Gastroesophageal sphincter (tissue), 4 donors: ENCODE results near the gene SYNGR3. TPM values are rescaled to one million over a fixed set of nuclear protein-coding genes. Genes with fewer than 3 reads are reported as not detected.
A peak's percentile ranks its signal among the peaks of the same experiment; 100 is the strongest.
"Not testable (repeated sequence)": the region's sequence is repeated elsewhere in the genome, so short reads cannot be mapped to it uniquely, and the experiment has no call there.

Source experiments
- ATAC-seq: fragments of 150-250 bp; one replicate; pipeline ENCODE4 v1.9.1; 2016; ENCODE audit warnings: mild to moderate bottlenecking, moderate library complexity
- H3K27ac ChIP-seq, 4 donors: fragments of 200-600 bp; sonication (generic) in 3 of 4; 1 replicate in 3 of 4; 2 replicates in 1 of 4; pipeline ENCODE4 v1.5.1; 2016 to 2019
- H3K27me3 ChIP-seq: fragments of 200-600 bp; sonication (generic); one replicate; pipeline ENCODE4 v1.5.1; 2019
- H3K36me3 ChIP-seq, 2 donors: fragments of 200-600 bp; sonication (generic); one replicate each; pipeline ENCODE4 v1.5.1; 2019; ENCODE audit warnings: control low read depth in 1 of 2
- H3K4me1 ChIP-seq, 3 donors: fragments of 200-600 bp; sonication (generic); 1 replicate in 2 of 3; 2 replicates in 1 of 3; pipeline ENCODE4 v1.5.1; 2016 to 2019; ENCODE audit warnings: control low read depth in 2 of 3
- H3K4me3 ChIP-seq, 2 donors: fragments of 200-600 bp; sonication (generic); one replicate each; pipeline ENCODE4 v1.5.1; 2019; ENCODE audit warnings: mild to moderate bottlenecking in 1 of 2, moderate library complexity in 1 of 2
- H3K9me3 ChIP-seq, 3 donors: fragments of 200-600 bp; sonication (generic); one replicate each; pipeline ENCODE4 v1.5.1; 2017 to 2019; ENCODE audit warnings: control low read depth in 2 of 3
- CTCF ChIP-seq, 4 experiments: fragments of 200-600 bp in 2 of 4; fragments of 450-650 bp in 2 of 4; sonication (generic) in 1 of 4; IDR thresholded peaks; one replicate each; pipeline ENCODE4 v1.5.1; 2017 to 2019; ENCODE audit warnings: antibody characterized with exemption in 4 of 4, mild to moderate bottlenecking in 2 of 4, moderate library complexity in 2 of 4
- EP300 ChIP-seq: sonication (generic); formaldehyde crosslinking; IDR thresholded peaks from one replicate; pipeline ENCODE4 v1.6.1; 2017; ENCODE audit warnings: antibody characterized with exemption, mild to moderate bottlenecking
- POLR2A ChIP-seq, 2 donors: fragments of 450-650 bp; IDR thresholded peaks; one replicate each; pipeline ENCODE4 v1.6.1; 2017; ENCODE audit warnings: antibody characterized with exemption in 2 of 2, mild to moderate bottlenecking in 2 of 2, moderate library complexity in 1 of 2
- POLR2AphosphoS5 ChIP-seq: sonication (generic); formaldehyde crosslinking; IDR thresholded peaks from one replicate; pipeline ENCODE4 v1.6.1; 2017; ENCODE audit warnings: antibody characterized with exemption
- WGBS, 2 donors: methylation state at CpG; one replicate each; pipeline ENCODE4 v1.1.5; 2018; ENCODE audit warnings: low coverage in 1 of 2; 5-methylcytosine and 5-hydroxymethylcytosine counted together
- total RNA-seq, 4 donors: library from RNA; depleted of rRNA; stranded (reverse); fragments of >200 nt; gene quantifications; one replicate each; pipeline ENCODE4 v1.1.0, GENCODE V29; 2016

The SYNGR3 gene
- total RNA-seq, 4 donors from 2014 or later = 1.2 to 5.1 (median 3.1) TPM; not detected in 1

GRCh38 chr16:1953734-1954133 lies 36.0 kb upstream of the SYNGR3 start:
- H3K27ac ChIP-seq = no peak overlapping the region
- 93 to 94% methylated on average over 3 to 8 of the region's 22 CpGs for WGBS, 2 donors
- no peaks in the 10 kb centered on the region for H3K27me3 ChIP-seq
- H3K36me3 ChIP-seq = no peaks in the 10 kb centered on the region
- H3K4me1 ChIP-seq = peaks cover 0 to 2% (median 1%) of the 10 kb centered on the region in 3 donors
- TF ChIP-seq EP300 (no peak), POLR2A (IDR thresholded peaks at IDR 0.05) (no peak), POLR2AphosphoS5 (no peak), CTCF (IDR thresholded peaks at IDR 0.05) (no peak)
- no peaks in the 10 kb centered on the region for H3K9me3 ChIP-seq
- ATAC-seq = no peak
- no peak overlapping the region for H3K4me3 ChIP-seq

DNA sequence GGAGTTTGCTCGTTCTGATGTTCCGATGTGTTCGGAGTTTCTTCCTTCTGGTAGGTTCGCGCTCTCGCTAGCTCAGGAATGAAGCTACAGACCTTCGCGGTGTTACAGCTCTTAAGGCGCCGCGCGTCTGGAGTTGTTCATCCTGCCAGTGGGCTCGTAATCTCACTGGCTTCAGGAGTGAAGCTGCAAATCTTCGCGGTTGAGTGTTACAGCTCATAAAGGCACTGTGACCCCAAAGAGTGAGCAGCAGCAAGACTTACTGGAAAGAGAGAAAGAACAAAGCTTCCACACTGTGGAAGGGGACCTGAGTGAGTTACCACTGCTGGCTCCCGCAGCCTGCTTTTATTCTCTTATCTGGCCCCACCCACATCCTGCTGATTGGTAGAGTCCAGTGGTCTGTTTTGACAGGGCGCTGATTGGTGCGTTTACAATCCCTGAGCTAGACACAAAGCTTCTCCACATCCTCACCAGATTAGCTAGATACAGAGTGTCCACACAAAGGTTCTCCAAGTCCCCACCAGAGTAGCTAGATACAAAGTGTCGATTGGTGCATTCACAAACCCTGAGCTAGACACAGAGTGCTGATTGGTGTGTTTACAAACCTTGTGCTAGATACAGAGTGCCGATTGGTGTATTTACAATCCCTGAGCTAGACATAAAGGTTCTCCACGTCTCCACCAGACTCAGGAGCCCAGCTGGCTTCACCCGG lies 32.2 kb upstream of the SYNGR3 start:
- not testable (repeated sequence) for H3K27me3 ChIP-seq, H3K4me3 ChIP-seq, H3K27ac ChIP-seq, ATAC-seq, H3K9me3 ChIP-seq
- Histone ChIP-seq H3K4me1 (peaks cover 0 to 32% (median 13%) of the 10 kb centered on the region in 3 donors), H3K36me3 (peaks cover 0 to 20% of the 10 kb centered on the region in 2 donors)
- 86 to 88% methylated on average over 9 of the region's 22 CpGs for WGBS, 2 donors

DNA sequence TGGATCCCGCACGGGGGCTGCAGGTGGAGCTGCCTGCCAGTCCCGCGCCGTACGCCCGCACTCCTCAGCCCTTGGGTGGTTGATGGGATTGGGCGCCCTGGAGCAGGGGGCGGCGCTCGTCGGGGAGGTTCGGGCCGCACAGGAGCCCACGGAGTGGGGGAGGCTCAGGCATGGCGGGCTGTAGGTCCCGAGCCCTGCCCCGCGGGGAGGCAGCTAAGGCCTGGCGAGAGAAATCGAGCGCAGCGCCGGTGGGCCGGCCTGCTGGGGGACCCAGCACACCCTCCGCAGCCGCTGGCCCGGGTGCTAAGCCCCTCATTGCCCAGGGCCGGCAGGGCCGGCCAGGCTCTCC lies 31.7 kb upstream of the SYNGR3 start:
- H3K27me3 ChIP-seq, H3K27ac ChIP-seq, H3K4me3 ChIP-seq, ATAC-seq, H3K9me3 ChIP-seq: not testable (repeated sequence)
- H3K36me3 ChIP-seq = peaks cover 0 to 25% of the 10 kb centered on the region in 2 donors
- WGBS, 2 donors = no CpG with 5 or more reads among the region's 30 CpGs
- H3K4me1 ChIP-seq = peaks cover 0 to 35% (median 15%) of the 10 kb centered on the region in 3 donors

GRCh38 chr16:1958715-1959268 lies 31.0 kb upstream of the SYNGR3 start:
- no peaks in the 10 kb centered on the region for H3K9me3 ChIP-seq
- 16% methylated on average over 7 of the region's 14 CpGs; no CpG with 5 or more reads in 1 of the 2 donors for WGBS, 2 donors
- no peaks in the 10 kb centered on the region for H3K27me3 ChIP-seq
- no peak for ATAC-seq
- peak overlapping the region; percentile 78 to 91 (median 88) for H3K27ac ChIP-seq
- H3K4me3 ChIP-seq = peak overlapping the region in 1 of 2 donors; percentile 64
- peaks cover 0 to 27% of the 10 kb centered on the region in 2 donors for H3K36me3 ChIP-seq
- TF ChIP-seq POLR2A (IDR thresholded peaks at IDR 0.05) (no peak), EP300 (no peak), POLR2AphosphoS5 (no peak), CTCF (IDR thresholded peaks at IDR 0.05) (no peak)
- peaks cover 0 to 42% (median 18%) of the 10 kb centered on the region in 3 donors for H3K4me1 ChIP-seq

DNA sequence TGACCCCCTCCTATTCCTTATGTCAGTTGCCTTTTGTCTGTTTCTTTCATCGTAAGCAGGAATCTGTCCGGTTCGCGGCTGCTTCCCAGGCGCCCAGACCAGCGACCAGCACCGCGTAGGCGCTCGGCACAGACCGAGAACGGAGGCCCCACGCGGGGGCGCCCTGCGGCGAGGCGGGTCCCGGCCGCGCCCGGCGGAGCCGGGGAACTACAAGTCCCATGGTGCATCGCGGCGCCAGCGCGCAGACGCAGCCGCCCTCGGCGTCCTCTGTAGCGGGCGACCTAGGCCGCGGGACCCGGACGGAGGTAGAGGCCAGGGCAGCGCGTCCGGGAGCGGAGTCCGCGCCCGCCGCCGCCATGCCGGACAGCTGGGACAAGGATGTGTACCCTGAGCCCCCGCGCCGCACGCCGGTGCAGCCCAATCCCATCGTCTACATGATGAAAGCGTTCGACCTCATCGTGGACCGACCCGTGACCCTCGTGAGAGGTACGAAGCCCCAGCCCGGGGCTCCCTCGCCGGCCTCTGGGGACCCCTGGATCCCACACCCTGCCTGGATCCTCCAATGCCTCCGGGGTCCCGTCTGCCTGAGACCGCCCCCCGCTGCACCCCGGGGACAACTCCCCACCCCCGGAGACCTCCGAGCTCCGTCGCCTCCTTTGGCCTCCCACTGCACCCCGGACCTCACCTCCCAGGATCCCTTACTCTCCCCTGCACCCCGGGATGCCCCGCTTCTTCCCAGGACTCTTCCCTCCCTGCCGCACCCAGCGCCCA lies 30.3 kb upstream of the SYNGR3 start, which contains the start of gene NDUFB10:
TSS of gene NDUFB10 (plus strand) at position 270 of the 771 bp plus-strand sequence. CDS start at position 357, 87 bp downstream.
- H3K4me3 ChIP-seq = peak within 1 kb of the TSS; percentile 64 to 79
- no peaks in the 10 kb centered on the region for H3K9me3 ChIP-seq
- ATAC-seq = peak; percentile 97
- H3K4me1 ChIP-seq = peaks cover 0 to 49% (median 19%) of the 10 kb centered on the region in 3 donors
- no peaks in the 10 kb centered on the region for H3K27me3 ChIP-seq
- H3K36me3 ChIP-seq = peaks cover 0 to 27% of the 10 kb centered on the region in 2 donors
- TF ChIP-seq POLR2A (IDR thresholded peaks at IDR 0.05) (peak; percentile 81 to 86), CTCF (IDR thresholded peaks at IDR 0.05) (peak in 3 of 4 experiments; percentile 64 to 84 (median 79)), POLR2AphosphoS5 (peak; percentile 84), EP300 (no peak)
- peak within 1 kb of the TSS; percentile 78 to 91 (median 88) for H3K27ac ChIP-seq
- 0 to 2% methylated on average over 5 to 19 of the region's 79 CpGs for WGBS, 2 donors
